ENCODE measurements around the gene ZC2HC1B. TPM values are rescaled to one million over a fixed set of nuclear protein-coding genes. Genes with fewer than 3 reads are reported as not detected.

The ZC2HC1B gene
- total and polyA plus RNA-seq, 2 of the 8 experiments (the other 6 are each of a cell fraction or from before 2014, with no cell fraction given) = not detected

- TF ChIP-seq KDM1A (IDR thresholded peaks at IDR 0.05; ENCODE audit: borderline replicate concordance, low read length) (peak; percentile 41; the same call in 1 of the 2 replicates), TEAD4 (IDR thresholded peaks at IDR 0.05; ENCODE audit: low read depth, low read length) (peak; percentile 89), RFX5 (IDR thresholded peaks at IDR 0.05; ENCODE audit: borderline replicate concordance, low read depth, low read length) (no peak), EP300 (IDR thresholded peaks at IDR 0.05; ENCODE audit: borderline replicate concordance in 1 of 2, low read depth in 2 of 2, low read length in 2 of 2) (peak in 1 of 2 experiments; percentile 4; a peak in 1 of 3 replicates), FOSL1 (IDR thresholded peaks at IDR 0.05; ENCODE audit: insufficient read depth, low read depth, low read length) (no peak), SIN3A (conservative IDR thresholded peaks at IDR 0.05 in 1 of 2, IDR thresholded peaks at IDR 0.05 in 1 of 2; ENCODE audit: low read depth in 1 of 2, low read length in 2 of 2) (peak; percentile 58 to 68; a peak in 2 of 4 replicates), HDAC2 (IDR thresholded peaks at IDR 0.05; ENCODE audit: borderline replicate concordance in 1 of 2, low read depth in 2 of 2, low read length in 2 of 2) (peak in 1 of 2 experiments; percentile 65; a peak in 1 of 4 replicates), EZH2 (IDR thresholded peaks at IDR 0.05; ENCODE audit: low read depth, low read length, severe bottlenecking) (no peak), CREB1 (IDR thresholded peaks at IDR 0.05) (no peak), CHD7 (IDR thresholded peaks at IDR 0.05; ENCODE audit: insufficient replicate concordance, low read length) (peak; percentile 90)
Measured at GRCh38 chr6:143958839-143959399, 94.6 kb downstream of the ZC2HC1B start (continued).
